HepG2 (cell line): ENCODE results near the gene CDH23. TPM values are rescaled to one million over a fixed set of nuclear protein-coding genes. Genes with fewer than 3 reads are reported as not detected.

Experiments
- ATAC-seq: fragments of 200-7000 bp; cut with Tn5 transposase; 3 replicates; pipeline ENCODE4 v1.9.1; 2020; ENCODE audit warnings: mild to moderate bottlenecking, moderate library complexity
- BruUV-seq: library from RNA; stranded (reverse); fragments of 400-500 nt; replicated peaks from 2 replicates; lab custom pipeline; 2021; lab: Mats Ljungman, UMichigan
- CTCF ChIA-PET: fragments of 300-600 bp; formaldehyde crosslinking; extraction: SDS; loops from one replicate; lab custom pipeline; 2021; ENCODE audit warnings: low total read pairs, inconsistent platforms, low intra/inter-chr PET ratio; lab: Yijun Ruan, JAX
- POLR2A ChIA-PET: fragments of 350-600 bp; sonication (Branson Sonifier 250); formaldehyde crosslinking; loops from one replicate; lab custom pipeline; 2020; ENCODE audit warnings: antibody characterized with exemption, inconsistent platforms; lab: Yijun Ruan, JAX
- DNase-seq: peaks from one replicate; pipeline ENCODE4 v3.0.0-alpha.2; 2015; ENCODE audit warnings: low spot score
- FAIRE-seq: peaks from 3 replicates; lab custom pipeline; 2011; peaks lifted over from hg19 to GRCh38; lab: Jason Lieb, UNC
- H2AFZ ChIP-seq: one replicate; pipeline ENCODE4 v1.6.1; 2011; ENCODE audit warnings: low read length, inconsistent platforms
- H3K27ac ChIP-seq: fragments of 300-600 bp; 3 replicates; pipeline ENCODE4 v1.8.0; 2011; ENCODE audit warnings: mixed run types, mild to moderate bottlenecking, mixed read lengths, low read length, inconsistent platforms; ENCODE audit not compliant: insufficient read depth; ENCODE audit errors: extremely low read length
- H3K27me3 ChIP-seq, 2 experiments: fragments of 200-600 bp in 1 of 2; 2 replicates in 1 of 2; 3 replicates in 1 of 2; pipeline versions ENCODE4 v1.6.0 to v1.8.0; 2011; ENCODE audit warnings: low read length in 2 of 2, mild to moderate bottlenecking in 2 of 2, moderate library complexity in 2 of 2, inconsistent platforms in 1 of 2; ENCODE audit not compliant: insufficient read depth in 2 of 2, control insufficient read depth in 1 of 2
- H3K36me3 ChIP-seq, 2 experiments: fragments of 200-600 bp in 1 of 2; replicated peaks in 1 of 2; 2 replicates in 1 of 2; 3 replicates in 1 of 2; pipeline versions ENCODE4 v1.5.1 to v1.8.0; 2011; ENCODE audit warnings: low read length in 2 of 2, inconsistent platforms in 1 of 2; ENCODE audit not compliant: insufficient read depth in 2 of 2, control insufficient read depth in 1 of 2
- H3K4me1 ChIP-seq: 2 replicates; pipeline ENCODE4 v1.5.1; 2012; ENCODE audit warnings: low read length, inconsistent platforms; ENCODE audit not compliant: insufficient read depth
- H3K4me2 ChIP-seq: 2 replicates; pipeline ENCODE4 v1.6.0; 2011; ENCODE audit warnings: low read depth, low read length, inconsistent platforms
- H3K4me3 ChIP-seq, 3 experiments: fragments of 200-600 bp in 1 of 3; sonication (generic), shearing (Covaris generic) in 1 of 3; replicated peaks in 1 of 3; 2 replicates each; pipeline ENCODE4 v1.5.1; 2011 to 2016; ENCODE audit warnings: low read length in 3 of 3, inconsistent platforms in 2 of 3, low read depth in 2 of 3, mild to moderate bottlenecking in 2 of 3, control low read depth in 1 of 3, mixed read lengths in 1 of 3; ENCODE audit not compliant: insufficient read depth in 1 of 3
- H3K79me2 ChIP-seq: one replicate; pipeline ENCODE4 v1.6.1; 2011; ENCODE audit warnings: low read length, inconsistent platforms; ENCODE audit not compliant: insufficient read depth
- H3K9ac ChIP-seq: 2 replicates; pipeline ENCODE4 v1.6.0; 2011; ENCODE audit warnings: mild to moderate bottlenecking, low read depth, low read length, inconsistent platforms; ENCODE audit not compliant: insufficient read depth
- H3K9me3 ChIP-seq: 2 replicates; pipeline ENCODE4 v1.5.1; 2012; ENCODE audit warnings: mild to moderate bottlenecking, low read length
- H4K20me1 ChIP-seq: 2 replicates; pipeline ENCODE4 v1.6.0; 2011; ENCODE audit warnings: inconsistent platforms, mild to moderate bottlenecking, low read length, moderate library complexity; ENCODE audit not compliant: insufficient read depth
- CEBPB ChIP-seq: IDR thresholded peaks from 2 replicates; pipeline ENCODE4 v1.6.1; 2011; ENCODE audit warnings: low read depth, low read length, improper control_type of control experiment, borderline replicate concordance
- GTF2F1 ChIP-seq: fragments of 150-350 bp; IDR thresholded peaks from 2 replicates; pipeline ENCODE4 v1.6.1; 2014; ENCODE audit warnings: low read length
- MIER2 ChIP-seq: IDR thresholded peaks from 2 replicates; pipeline ENCODE4 v1.6.1; 2016; ENCODE audit warnings: missing biosample characterization, missing genetic modification reagents
- MLLT10 ChIP-seq: sonication (generic); formaldehyde crosslinking; IDR thresholded peaks from 2 replicates; pipeline ENCODE4 v1.4.0; 2020; ENCODE audit warnings: missing genetic modification reagents
- PHF8 ChIP-seq: sonication (generic); formaldehyde crosslinking; IDR thresholded peaks from 2 replicates; pipeline ENCODE4 v1.5.0; 2020; ENCODE audit warnings: missing genetic modification reagents
- WGBS: methylation state at CpG from one replicate; pipeline ENCODE4 v1.1.6; 2017; ENCODE audit warnings: low lambda C conversion rate; 5-methylcytosine and 5-hydroxymethylcytosine counted together
- in situ Hi-C: cut with HindIII; loops from 2 replicates; pipeline ENCODE4 v1.10.0; 2017; ENCODE audit warnings: low pct_unique_long_range_greater_than_20kb; ENCODE audit not compliant: extremely low pct_ligation_motif_present
- intact Hi-C: fragments of 100-400 bp; cut with micrococcal nuclease; formaldehyde crosslinking; loops from one replicate; pipeline ENCODE4 v1.10.0; 2022; ENCODE audit not compliant: unreplicated experiment
- polyA plus RNA-seq, 8 experiments: library from polyadenylated mRNA; depleted of rRNA in 3 of 8; stranded (reverse) in 7 of 8; unstranded in 1 of 8; fragments of >200 nt; fragmentation: Illumina TruSeq in 4 of 8; extraction: Trizol in 4 of 8; gene quantifications; 2 replicates each; pipeline versions ENCODE4 v1.2.1 to v1.2.3, GENCODE V29; 2011 to 2016; ENCODE audit warnings: low read depth in 4 of 8, missing spikeins in 1 of 8, mixed read lengths in 1 of 8; ENCODE audit not compliant: insufficient read depth in 1 of 8
- total RNA-seq, 5 experiments: library from RNA; depleted of rRNA; stranded (reverse); fragments of >200 nt; fragmentation: Illumina TruSeq; extraction: Trizol; gene quantifications; 2 replicates each; pipeline ENCODE4 v1.2.3, GENCODE V29; 2016; ENCODE audit warnings: low read depth in 1 of 5
- TF ChIP-seq, protein P1 (sequence below): sonication (generic); IDR thresholded peaks from 2 replicates; pipeline ENCODE4 v1.6.1; 2016; ENCODE audit warnings: low read depth, borderline replicate concordance
- TF ChIP-seq, protein P2 (sequence below): sonication (generic); formaldehyde crosslinking; conservative IDR thresholded peaks from 2 replicates; pipeline ENCODE4 v1.8.0; 2022; ENCODE audit warnings: low read depth, missing genetic modification reagents
- TF ChIP-seq, protein P3 (sequence below): sonication (generic); formaldehyde crosslinking; IDR thresholded peaks from 2 replicates; pipeline ENCODE4 v1.4.0; 2020; ENCODE audit warnings: missing genetic modification reagents
- TF ChIP-seq, protein P4 (sequence below): IDR thresholded peaks from 2 replicates; pipeline ENCODE4 v1.6.1; 2016; ENCODE audit warnings: low read depth, missing genetic modification reagents, missing compliant biosample characterization

The CDH23 gene
- total and polyA plus RNA-seq, 2 of the 13 experiments (the other 11 are each of a cell fraction or from before 2014, with no cell fraction given): 0.13 TPM; not detected in 1

DNA sequence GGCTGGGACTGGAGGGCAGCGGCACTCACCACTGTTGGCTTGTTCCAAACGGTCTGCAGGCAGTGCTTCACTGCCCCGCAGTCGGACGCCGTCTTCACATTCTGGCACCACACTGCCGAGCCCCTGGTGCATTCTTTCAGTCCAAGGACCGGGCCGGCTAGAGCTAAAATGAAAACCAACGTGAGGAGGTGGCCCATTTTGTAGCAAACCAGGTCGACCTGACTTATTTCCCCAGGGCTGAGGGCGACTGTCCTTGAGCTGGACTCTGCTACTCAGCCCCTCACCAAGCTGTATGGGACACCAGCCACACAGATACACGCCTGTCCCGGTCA, 437.6 kb downstream of the CDH23 start:
- TF ChIP-seq CEBPB (no peak), GTF2F1 (no peak), PHF8 (CRISPR knock-in tag) (no peak), MIER2 (CRISPR knock-in tag) (no peak), MLLT10 (no peak)
- TF ChIP-seq, protein P1, sequence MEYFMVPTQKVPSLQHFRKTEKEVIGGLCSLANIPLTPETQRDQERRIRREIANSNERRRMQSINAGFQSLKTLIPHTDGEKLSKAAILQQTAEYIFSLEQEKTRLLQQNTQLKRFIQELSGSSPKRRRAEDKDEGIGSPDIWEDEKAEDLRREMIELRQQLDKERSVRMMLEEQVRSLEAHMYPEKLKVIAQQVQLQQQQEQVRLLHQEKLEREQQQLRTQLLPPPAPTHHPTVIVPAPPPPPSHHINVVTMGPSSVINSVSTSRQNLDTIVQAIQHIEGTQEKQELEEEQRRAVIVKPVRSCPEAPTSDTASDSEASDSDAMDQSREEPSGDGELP: no peak
- TF ChIP-seq, protein P2, sequence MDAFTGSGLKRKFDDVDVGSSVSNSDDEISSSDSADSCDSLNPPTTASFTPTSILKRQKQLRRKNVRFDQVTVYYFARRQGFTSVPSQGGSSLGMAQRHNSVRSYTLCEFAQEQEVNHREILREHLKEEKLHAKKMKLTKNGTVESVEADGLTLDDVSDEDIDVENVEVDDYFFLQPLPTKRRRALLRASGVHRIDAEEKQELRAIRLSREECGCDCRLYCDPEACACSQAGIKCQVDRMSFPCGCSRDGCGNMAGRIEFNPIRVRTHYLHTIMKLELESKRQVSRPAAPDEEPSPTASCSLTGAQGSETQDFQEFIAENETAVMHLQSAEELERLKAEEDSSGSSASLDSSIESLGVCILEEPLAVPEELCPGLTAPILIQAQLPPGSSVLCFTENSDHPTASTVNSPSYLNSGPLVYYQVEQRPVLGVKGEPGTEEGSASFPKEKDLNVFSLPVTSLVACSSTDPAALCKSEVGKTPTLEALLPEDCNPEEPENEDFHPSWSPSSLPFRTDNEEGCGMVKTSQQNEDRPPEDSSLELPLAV (CRISPR knock-in tag): no peak
- TF ChIP-seq, protein P3, sequence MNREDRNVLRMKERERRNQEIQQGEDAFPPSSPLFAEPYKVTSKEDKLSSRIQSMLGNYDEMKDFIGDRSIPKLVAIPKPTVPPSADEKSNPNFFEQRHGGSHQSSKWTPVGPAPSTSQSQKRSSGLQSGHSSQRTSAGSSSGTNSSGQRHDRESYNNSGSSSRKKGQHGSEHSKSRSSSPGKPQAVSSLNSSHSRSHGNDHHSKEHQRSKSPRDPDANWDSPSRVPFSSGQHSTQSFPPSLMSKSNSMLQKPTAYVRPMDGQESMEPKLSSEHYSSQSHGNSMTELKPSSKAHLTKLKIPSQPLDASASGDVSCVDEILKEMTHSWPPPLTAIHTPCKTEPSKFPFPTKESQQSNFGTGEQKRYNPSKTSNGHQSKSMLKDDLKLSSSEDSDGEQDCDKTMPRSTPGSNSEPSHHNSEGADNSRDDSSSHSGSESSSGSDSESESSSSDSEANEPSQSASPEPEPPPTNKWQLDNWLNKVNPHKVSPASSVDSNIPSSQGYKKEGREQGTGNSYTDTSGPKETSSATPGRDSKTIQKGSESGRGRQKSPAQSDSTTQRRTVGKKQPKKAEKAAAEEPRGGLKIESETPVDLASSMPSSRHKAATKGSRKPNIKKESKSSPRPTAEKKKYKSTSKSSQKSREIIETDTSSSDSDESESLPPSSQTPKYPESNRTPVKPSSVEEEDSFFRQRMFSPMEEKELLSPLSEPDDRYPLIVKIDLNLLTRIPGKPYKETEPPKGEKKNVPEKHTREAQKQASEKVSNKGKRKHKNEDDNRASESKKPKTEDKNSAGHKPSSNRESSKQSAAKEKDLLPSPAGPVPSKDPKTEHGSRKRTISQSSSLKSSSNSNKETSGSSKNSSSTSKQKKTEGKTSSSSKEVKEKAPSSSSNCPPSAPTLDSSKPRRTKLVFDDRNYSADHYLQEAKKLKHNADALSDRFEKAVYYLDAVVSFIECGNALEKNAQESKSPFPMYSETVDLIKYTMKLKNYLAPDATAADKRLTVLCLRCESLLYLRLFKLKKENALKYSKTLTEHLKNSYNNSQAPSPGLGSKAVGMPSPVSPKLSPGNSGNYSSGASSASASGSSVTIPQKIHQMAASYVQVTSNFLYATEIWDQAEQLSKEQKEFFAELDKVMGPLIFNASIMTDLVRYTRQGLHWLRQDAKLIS (CRISPR knock-in tag): no peak
- TF ChIP-seq, protein P4, sequence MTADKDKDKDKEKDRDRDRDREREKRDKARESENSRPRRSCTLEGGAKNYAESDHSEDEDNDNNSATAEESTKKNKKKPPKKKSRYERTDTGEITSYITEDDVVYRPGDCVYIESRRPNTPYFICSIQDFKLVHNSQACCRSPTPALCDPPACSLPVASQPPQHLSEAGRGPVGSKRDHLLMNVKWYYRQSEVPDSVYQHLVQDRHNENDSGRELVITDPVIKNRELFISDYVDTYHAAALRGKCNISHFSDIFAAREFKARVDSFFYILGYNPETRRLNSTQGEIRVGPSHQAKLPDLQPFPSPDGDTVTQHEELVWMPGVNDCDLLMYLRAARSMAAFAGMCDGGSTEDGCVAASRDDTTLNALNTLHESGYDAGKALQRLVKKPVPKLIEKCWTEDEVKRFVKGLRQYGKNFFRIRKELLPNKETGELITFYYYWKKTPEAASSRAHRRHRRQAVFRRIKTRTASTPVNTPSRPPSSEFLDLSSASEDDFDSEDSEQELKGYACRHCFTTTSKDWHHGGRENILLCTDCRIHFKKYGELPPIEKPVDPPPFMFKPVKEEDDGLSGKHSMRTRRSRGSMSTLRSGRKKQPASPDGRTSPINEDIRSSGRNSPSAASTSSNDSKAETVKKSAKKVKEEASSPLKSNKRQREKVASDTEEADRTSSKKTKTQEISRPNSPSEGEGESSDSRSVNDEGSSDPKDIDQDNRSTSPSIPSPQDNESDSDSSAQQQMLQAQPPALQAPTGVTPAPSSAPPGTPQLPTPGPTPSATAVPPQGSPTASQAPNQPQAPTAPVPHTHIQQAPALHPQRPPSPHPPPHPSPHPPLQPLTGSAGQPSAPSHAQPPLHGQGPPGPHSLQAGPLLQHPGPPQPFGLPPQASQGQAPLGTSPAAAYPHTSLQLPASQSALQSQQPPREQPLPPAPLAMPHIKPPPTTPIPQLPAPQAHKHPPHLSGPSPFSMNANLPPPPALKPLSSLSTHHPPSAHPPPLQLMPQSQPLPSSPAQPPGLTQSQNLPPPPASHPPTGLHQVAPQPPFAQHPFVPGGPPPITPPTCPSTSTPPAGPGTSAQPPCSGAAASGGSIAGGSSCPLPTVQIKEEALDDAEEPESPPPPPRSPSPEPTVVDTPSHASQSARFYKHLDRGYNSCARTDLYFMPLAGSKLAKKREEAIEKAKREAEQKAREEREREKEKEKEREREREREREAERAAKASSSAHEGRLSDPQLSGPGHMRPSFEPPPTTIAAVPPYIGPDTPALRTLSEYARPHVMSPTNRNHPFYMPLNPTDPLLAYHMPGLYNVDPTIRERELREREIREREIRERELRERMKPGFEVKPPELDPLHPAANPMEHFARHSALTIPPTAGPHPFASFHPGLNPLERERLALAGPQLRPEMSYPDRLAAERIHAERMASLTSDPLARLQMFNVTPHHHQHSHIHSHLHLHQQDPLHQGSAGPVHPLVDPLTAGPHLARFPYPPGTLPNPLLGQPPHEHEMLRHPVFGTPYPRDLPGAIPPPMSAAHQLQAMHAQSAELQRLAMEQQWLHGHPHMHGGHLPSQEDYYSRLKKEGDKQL (CRISPR knock-in tag): no peak
- Histone ChIP-seq H3K9me3 (no peaks in the 10 kb centered on the region), H3K4me2 (no peak overlapping the region), H3K4me1 (peaks cover 36% of the 10 kb centered on the region), H3K4me3 (no peak overlapping the region), H3K36me3 (peaks cover 34 to 59% of the 10 kb centered on the region in 2 experiments), H3K9ac (no peak overlapping the region), H3K27ac (no peak overlapping the region), H4K20me1 (peaks cover 56% of the 10 kb centered on the region), H3K79me2 (peaks cover 65% of the 10 kb centered on the region), H2AFZ (no peak overlapping the region), H3K27me3 (no peaks in the 10 kb centered on the region)
- no peak for FAIRE-seq
- intact Hi-C loops: loop anchor here (10.0 kb wide), 1 partner anchor 210 kb away; no protein-coding TSS in a partner anchor
- ChIA-PET CTCF (no interaction called here), POLR2A (no interaction called here)
- no peak for ATAC-seq
- in situ Hi-C loops: no loop called here
- BruUV-seq: no TSS peak
- DNase-seq: no peak
- 89% methylated on average over 13 of the region's 14 CpGs for WGBS
